Measurements from ENCODE around the gene FBXL13.

GRCh38 chr7:103083210-103083609 lies 8.6 kb upstream of the FBXL13 start:
- TF ChIP-seq TCF12 (IDR thresholded peaks at IDR 0.05; ENCODE audit: low read depth) (no peak), EGR1 (IDR thresholded peaks at IDR 0.05) (no peak), REST (IDR thresholded peaks at IDR 0.05; ENCODE audit: low read depth) (no peak), TAF1 (IDR thresholded peaks at IDR 0.05; ENCODE audit: low read depth) (no peak), TEAD4 (IDR thresholded peaks at IDR 0.05) (no peak), CREB1 (IDR thresholded peaks at IDR 0.05; ENCODE audit: low read depth) (no peak), MAX (IDR thresholded peaks at IDR 0.05) (no peak), EP300 (IDR thresholded peaks at IDR 0.05; ENCODE audit: borderline replicate concordance) (no peak), NFIC (IDR thresholded peaks at IDR 0.05) (no peak), YY1 (IDR thresholded peaks at IDR 0.05; ENCODE audit: low read depth) (no peak), FOXM1 (IDR thresholded peaks at IDR 0.05; ENCODE audit: borderline replicate concordance, low read depth) (no peak), CEBPB (IDR thresholded peaks at IDR 0.05) (no peak)

Measured in Ishikawa (cell line).